GM11168 (cell line): ENCODE measurements around the gene RIT1.
"Not testable (repeated sequence)": the region's sequence is repeated elsewhere in the genome, so short reads cannot be mapped to it uniquely, and the experiment has no call there.

Source experiments
- in situ Hi-C: fragments of 300-500 bp; cut with MboI; formaldehyde crosslinking; loops from one replicate; pipeline ENCODE4 v1.12.0; 2022; ENCODE audit warnings: low sequenced_read_pairs; ENCODE audit not compliant: unreplicated experiment

RIT1 gene

GRCh38 chr1:155934097-155934935, 23.2 kb upstream of the RIT1 start, which contains the start of gene KHDC4:
Gene KHDC4 (minus strand): TSS chr1:155934413. CDS start chr1:155934373, 40 bp downstream.
- in situ Hi-C loops: no loop called here

- in situ Hi-C loops: no loop called here
Observed at GRCh38 chr1:155933591-155934096, 22.5 kb upstream of the RIT1 start.

- in situ Hi-C loops: no loop called here
Observed at GRCh38 chr1:155932487-155932886, 21.3 kb upstream of the RIT1 start.

GRCh38 chr1:155932081-155932480, 20.9 kb upstream of the RIT1 start:
- in situ Hi-C loops: no loop called here

- in situ Hi-C loops: no loop called here
Observed at GRCh38 chr1:155931332-155932038, 20.3 kb upstream of the RIT1 start.

- in situ Hi-C loops: not testable (repeated sequence)
Observed at GRCh38 chr1:155930725-155931124, 19.6 kb upstream of the RIT1 start.

GRCh38 chr1:155929057-155929456, 17.9 kb upstream of the RIT1 start:
- in situ Hi-C loops: no loop called here

- in situ Hi-C loops: no loop called here
Observed at GRCh38 chr1:155925506-155925905, 14.4 kb upstream of the RIT1 start.

- in situ Hi-C loops: no loop called here
Observed at GRCh38 chr1:155920717-155921116, 9.6 kb upstream of the RIT1 start.

- in situ Hi-C loops: no loop called here
Observed at GRCh38 chr1:155919801-155920200, 8.7 kb upstream of the RIT1 start.

- in situ Hi-C loops: no loop called here
Observed at GRCh38 chr1:155918660-155919059, 7.5 kb upstream of the RIT1 start.

- in situ Hi-C loops: no loop called here
Observed at GRCh38 chr1:155913969-155914757, 3.0 kb upstream of the RIT1 start.

GRCh38 chr1:155912056-155912536, 947 bp upstream of the RIT1 start:
- in situ Hi-C loops: no loop called here

GRCh38 chr1:155910621-155911121, 478 bp downstream of the RIT1 start:
- in situ Hi-C loops: no loop called here

GRCh38 chr1:155909894-155910293, 1.3 kb downstream of the RIT1 start:
- in situ Hi-C loops: no loop called here

- in situ Hi-C loops: no loop called here
Observed at GRCh38 chr1:155904261-155904660, 6.9 kb downstream of the RIT1 start.

GRCh38 chr1:155900161-155900560, 11.0 kb downstream of the RIT1 start:
- in situ Hi-C loops: no loop called here

GRCh38 chr1:155899683-155900082, 11.5 kb downstream of the RIT1 start:
- in situ Hi-C loops: no loop called here

- in situ Hi-C loops: no loop called here
Observed at GRCh38 chr1:155898888-155899287, 12.3 kb downstream of the RIT1 start.

- in situ Hi-C loops: no loop called here
Observed at GRCh38 chr1:155897746-155898145, 13.4 kb downstream of the RIT1 start.
